K562 (cell line): ENCODE measurements around the gene ANK3. TPM values are rescaled to one million over a fixed set of nuclear protein-coding genes. Genes with fewer than 3 reads are reported as not detected.

Experiments
- EHMT2 ChIP-seq: fragments of 450-650 bp; IDR thresholded peaks from 2 replicates; pipeline ENCODE4 v1.6.1; 2018; ENCODE audit warnings: antibody characterized with exemption
- FUS ChIP-seq: fragments of 200-400 bp; formaldehyde crosslinking; optimal IDR thresholded peaks from 2 replicates; pipeline ENCODE3; 2017; ENCODE audit warnings: low read depth, low read length
- HNRNPLL ChIP-seq: fragments of 200-400 bp; formaldehyde crosslinking; IDR thresholded peaks from 2 replicates; pipeline ENCODE4 v1.6.1; 2017; ENCODE audit warnings: low read length, low read depth, mild to moderate bottlenecking; ENCODE audit not compliant: poor library complexity, severe bottlenecking
- NBN ChIP-seq: fragments of 450-650 bp; IDR thresholded peaks from 2 replicates; pipeline ENCODE4 v1.6.1; 2016; ENCODE audit warnings: low read depth, mild to moderate bottlenecking
- RBM22 ChIP-seq: fragments of 200-400 bp; formaldehyde crosslinking; IDR thresholded peaks from 2 replicates; pipeline ENCODE4 v1.6.1; 2018; ENCODE audit warnings: low read length, low read depth; ENCODE audit not compliant: poor library complexity, severe bottlenecking
- SPI1 ChIP-seq: IDR thresholded peaks from 2 replicates; pipeline ENCODE4 v1.6.1; 2011; ENCODE audit warnings: low read depth, low read length, control low read depth, borderline replicate concordance
- TEAD4 ChIP-seq, 2 experiments: sonication (generic) in 1 of 2; formaldehyde crosslinking in 1 of 2; IDR thresholded peaks; 2 replicates each; pipeline versions ENCODE4 v1.6.1 to v1.8.0; 2012 to 2022; ENCODE audit warnings: borderline replicate concordance in 1 of 2, inconsistent platforms in 1 of 2, low read length in 1 of 2, mild to moderate bottlenecking in 1 of 2, missing genetic modification reagents in 1 of 2
- ZNF124 ChIP-seq: sonication (generic); formaldehyde crosslinking; IDR thresholded peaks from 2 replicates; pipeline ENCODE4 v1.8.1; 2022; ENCODE audit warnings: missing genetic modification reagents
- ZNF134 ChIP-seq: fragments of 250-450 bp; sonication (Bioruptor Pico); conservative IDR thresholded peaks from 2 replicates; pipeline ENCODE4 v1.4.0; 2020
- ZNF561 ChIP-seq: fragments of 450-650 bp; formaldehyde crosslinking; conservative IDR thresholded peaks from 2 replicates; pipeline ENCODE4 v1.4.0; 2020; ENCODE audit warnings: mild to moderate bottlenecking, moderate library complexity
- polyA plus RNA-seq, 8 experiments: library from polyadenylated mRNA; depleted of rRNA in 4 of 8; stranded (reverse) in 5 of 8; unstranded in 3 of 8; fragments of >200 nt; fragmentation: Nextera tagmentation in 2 of 8; fragmentation: Illumina TruSeq in 1 of 8; extraction: Ambion mirVana in 2 of 8; extraction: Trizol in 1 of 8; gene quantifications; 2 replicates each; pipeline versions ENCODE4 v1.2.1 to v1.2.3, GENCODE V29; 2011 to 2014; ENCODE audit warnings: inconsistent platforms in 1 of 8, missing spikeins in 1 of 8
- total RNA-seq, 7 experiments: library from RNA; depleted of rRNA in 6 of 7; stranded (reverse); fragments of >200 nt in 6 of 7; fragmentation: Illumina TruSeq in 2 of 7; extraction: Trizol in 2 of 7; gene quantifications; 2 replicates each; pipeline versions ENCODE4 v1.2.1 to v1.2.3, GENCODE V29; 2011 to 2021; ENCODE audit warnings: low replicate concordance in 1 of 7
- TF ChIP-seq, protein P1 (sequence below): fragments of 450-650 bp; IDR thresholded peaks from 2 replicates; pipeline ENCODE4 v1.6.1; 2017; ENCODE audit warnings: antibody characterized with exemption, mild to moderate bottlenecking
- TF ChIP-seq, protein P2 (sequence below), 2 experiments: fragments of 200-800 bp in 1 of 2; sonication (Bioruptor generic) in 1 of 2; sonication (generic) in 1 of 2; formaldehyde crosslinking in 1 of 2; IDR thresholded peaks in 1 of 2; conservative IDR thresholded peaks in 1 of 2; 2 replicates each; pipeline versions ENCODE4 v1.5.0 to v1.6.1; 2016 to 2020; ENCODE audit warnings: missing compliant biosample characterization in 1 of 2, missing genetic modification characterization in 1 of 2, missing genetic modification reagents in 1 of 2
- TF ChIP-seq, protein P3 (sequence below): fragments of 450-650 bp; formaldehyde crosslinking; conservative IDR thresholded peaks from 2 replicates; pipeline ENCODE4 v1.4.0; 2022; ENCODE audit warnings: mild to moderate bottlenecking, missing genetic modification characterization
- TF ChIP-seq, protein P4 (sequence below): sonication (generic); IDR thresholded peaks from 2 replicates; pipeline ENCODE4 v1.6.1; 2016
- TF ChIP-seq, protein P5 (sequence below): fragments of 450-650 bp; formaldehyde crosslinking; IDR thresholded peaks from 2 replicates; pipeline ENCODE4 v1.4.0; 2020; ENCODE audit warnings: mild to moderate bottlenecking, moderate library complexity

The ANK3 gene
- total and polyA plus RNA-seq, 9 of the 15 experiments (the other 6 are each of a cell fraction or from before 2014, with no cell fraction given): 10.0 to 32.3 (median 17.9) TPM

DNA sequence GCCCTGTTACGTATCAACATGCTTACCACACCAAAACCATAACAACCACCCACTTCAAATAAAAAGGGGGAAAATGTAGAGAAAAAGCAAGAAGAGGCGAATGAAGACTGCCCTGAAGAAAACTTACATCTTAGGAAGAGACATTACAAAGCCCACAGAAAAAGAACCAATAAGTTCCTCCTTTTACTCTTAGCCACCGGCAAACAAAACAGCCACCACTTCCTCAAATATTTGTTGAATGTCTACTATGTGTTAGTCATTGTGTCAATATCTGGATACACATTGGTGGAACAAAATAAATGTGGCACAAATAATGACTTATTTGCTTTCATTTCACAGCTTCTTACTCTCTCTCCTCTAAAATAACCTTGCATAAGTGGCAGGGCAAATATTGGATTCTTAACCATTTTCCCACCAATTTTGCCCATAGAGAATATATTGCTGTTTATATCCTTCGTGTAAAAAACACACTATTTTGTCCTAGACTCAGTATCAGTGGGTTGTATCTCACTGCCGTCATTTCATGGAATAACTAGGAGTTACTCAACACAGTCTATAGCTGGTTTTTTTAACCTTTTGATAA is 106.8 kb downstream of the ANK3 start (continued):
- TF ChIP-seq, protein P1, sequence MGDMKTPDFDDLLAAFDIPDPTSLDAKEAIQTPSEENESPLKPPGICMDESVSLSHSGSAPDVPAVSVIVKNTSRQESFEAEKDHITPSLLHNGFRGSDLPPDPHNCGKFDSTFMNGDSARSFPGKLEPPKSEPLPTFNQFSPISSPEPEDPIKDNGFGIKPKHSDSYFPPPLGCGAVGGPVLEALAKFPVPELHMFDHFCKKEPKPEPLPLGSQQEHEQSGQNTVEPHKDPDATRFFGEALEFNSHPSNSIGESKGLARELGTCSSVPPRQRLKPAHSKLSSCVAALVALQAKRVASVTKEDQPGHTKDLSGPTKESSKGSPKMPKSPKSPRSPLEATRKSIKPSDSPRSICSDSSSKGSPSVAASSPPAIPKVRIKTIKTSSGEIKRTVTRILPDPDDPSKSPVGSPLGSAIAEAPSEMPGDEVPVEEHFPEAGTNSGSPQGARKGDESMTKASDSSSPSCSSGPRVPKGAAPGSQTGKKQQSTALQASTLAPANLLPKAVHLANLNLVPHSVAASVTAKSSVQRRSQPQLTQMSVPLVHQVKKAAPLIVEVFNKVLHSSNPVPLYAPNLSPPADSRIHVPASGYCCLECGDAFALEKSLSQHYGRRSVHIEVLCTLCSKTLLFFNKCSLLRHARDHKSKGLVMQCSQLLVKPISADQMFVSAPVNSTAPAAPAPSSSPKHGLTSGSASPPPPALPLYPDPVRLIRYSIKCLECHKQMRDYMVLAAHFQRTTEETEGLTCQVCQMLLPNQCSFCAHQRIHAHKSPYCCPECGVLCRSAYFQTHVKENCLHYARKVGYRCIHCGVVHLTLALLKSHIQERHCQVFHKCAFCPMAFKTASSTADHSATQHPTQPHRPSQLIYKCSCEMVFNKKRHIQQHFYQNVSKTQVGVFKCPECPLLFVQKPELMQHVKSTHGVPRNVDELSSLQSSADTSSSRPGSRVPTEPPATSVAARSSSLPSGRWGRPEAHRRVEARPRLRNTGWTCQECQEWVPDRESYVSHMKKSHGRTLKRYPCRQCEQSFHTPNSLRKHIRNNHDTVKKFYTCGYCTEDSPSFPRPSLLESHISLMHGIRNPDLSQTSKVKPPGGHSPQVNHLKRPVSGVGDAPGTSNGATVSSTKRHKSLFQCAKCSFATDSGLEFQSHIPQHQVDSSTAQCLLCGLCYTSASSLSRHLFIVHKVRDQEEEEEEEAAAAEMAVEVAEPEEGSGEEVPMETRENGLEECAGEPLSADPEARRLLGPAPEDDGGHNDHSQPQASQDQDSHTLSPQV: peak; percentile 35
- TF ChIP-seq TEAD4 (IDR thresholded peaks at IDR 0.05; ENCODE audit: low read length): peak; percentile 54; the same call in 1 of the 2 replicates
- no peak for TF ChIP-seq TEAD4 (CRISPR knock-in tag; IDR thresholded peaks at IDR 0.05; ENCODE audit: borderline replicate concordance)
- TF ChIP-seq, protein P2, sequence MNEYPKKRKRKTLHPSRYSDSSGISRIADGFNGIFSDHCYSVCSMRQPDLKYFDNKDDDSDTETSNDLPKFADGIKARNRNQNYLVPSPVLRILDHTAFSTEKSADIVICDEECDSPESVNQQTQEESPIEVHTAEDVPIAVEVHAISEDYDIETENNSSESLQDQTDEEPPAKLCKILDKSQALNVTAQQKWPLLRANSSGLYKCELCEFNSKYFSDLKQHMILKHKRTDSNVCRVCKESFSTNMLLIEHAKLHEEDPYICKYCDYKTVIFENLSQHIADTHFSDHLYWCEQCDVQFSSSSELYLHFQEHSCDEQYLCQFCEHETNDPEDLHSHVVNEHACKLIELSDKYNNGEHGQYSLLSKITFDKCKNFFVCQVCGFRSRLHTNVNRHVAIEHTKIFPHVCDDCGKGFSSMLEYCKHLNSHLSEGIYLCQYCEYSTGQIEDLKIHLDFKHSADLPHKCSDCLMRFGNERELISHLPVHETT (CRISPR knock-in tag; conservative IDR thresholded peaks at IDR 0.05 in 1 of 2, IDR thresholded peaks at IDR 0.05 in 1 of 2): peak in 1 of 2 experiments; percentile 32; a peak in 1 of 4 replicates
- TF ChIP-seq RBM22: no peak
- no peak for TF ChIP-seq FUS
- TF ChIP-seq EHMT2: 0 out of 2 replicates have a peak, but pooled peaks have one; percentile 28
- TF ChIP-seq HNRNPLL: no peak
- TF ChIP-seq ZNF561: no peak
- TF ChIP-seq, protein P3, sequence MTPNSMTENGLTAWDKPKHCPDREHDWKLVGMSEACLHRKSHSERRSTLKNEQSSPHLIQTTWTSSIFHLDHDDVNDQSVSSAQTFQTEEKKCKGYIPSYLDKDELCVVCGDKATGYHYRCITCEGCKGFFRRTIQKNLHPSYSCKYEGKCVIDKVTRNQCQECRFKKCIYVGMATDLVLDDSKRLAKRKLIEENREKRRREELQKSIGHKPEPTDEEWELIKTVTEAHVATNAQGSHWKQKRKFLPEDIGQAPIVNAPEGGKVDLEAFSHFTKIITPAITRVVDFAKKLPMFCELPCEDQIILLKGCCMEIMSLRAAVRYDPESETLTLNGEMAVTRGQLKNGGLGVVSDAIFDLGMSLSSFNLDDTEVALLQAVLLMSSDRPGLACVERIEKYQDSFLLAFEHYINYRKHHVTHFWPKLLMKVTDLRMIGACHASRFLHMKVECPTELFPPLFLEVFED (CRISPR knock-in tag): peak; percentile 54; the same call in 1 of the 2 replicates
- TF ChIP-seq, protein P4, sequence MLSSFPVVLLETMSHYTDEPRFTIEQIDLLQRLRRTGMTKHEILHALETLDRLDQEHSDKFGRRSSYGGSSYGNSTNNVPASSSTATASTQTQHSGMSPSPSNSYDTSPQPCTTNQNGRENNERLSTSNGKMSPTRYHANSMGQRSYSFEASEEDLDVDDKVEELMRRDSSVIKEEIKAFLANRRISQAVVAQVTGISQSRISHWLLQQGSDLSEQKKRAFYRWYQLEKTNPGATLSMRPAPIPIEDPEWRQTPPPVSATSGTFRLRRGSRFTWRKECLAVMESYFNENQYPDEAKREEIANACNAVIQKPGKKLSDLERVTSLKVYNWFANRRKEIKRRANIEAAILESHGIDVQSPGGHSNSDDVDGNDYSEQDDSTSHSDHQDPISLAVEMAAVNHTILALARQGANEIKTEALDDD: peak; percentile 50; the same call in 1 of the 2 replicates
- no peak for TF ChIP-seq ZNF124 (CRISPR knock-in tag)
- TF ChIP-seq ZNF134: no peak
- TF ChIP-seq NBN: no peak
- peak; percentile 99 for TF ChIP-seq SPI1
- TF ChIP-seq, protein P5, sequence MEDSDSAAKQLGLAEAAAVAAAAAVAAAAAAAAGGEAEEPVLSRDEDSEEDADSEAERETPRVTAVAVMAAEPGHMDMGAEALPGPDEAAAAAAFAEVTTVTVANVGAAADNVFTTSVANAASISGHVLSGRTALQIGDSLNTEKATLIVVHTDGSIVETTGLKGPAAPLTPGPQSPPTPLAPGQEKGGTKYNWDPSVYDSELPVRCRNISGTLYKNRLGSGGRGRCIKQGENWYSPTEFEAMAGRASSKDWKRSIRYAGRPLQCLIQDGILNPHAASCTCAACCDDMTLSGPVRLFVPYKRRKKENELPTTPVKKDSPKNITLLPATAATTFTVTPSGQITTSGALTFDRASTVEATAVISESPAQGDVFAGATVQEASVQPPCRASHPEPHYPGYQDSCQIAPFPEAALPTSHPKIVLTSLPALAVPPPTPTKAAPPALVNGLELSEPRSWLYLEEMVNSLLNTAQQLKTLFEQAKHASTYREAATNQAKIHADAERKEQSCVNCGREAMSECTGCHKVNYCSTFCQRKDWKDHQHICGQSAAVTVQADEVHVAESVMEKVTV: no peak; the same call in 1 of the 2 replicates
